OCI-LY1 (cell line): ENCODE data around the gene SLC16A4.

Source experiments
- H2AFZ ChIP-seq: fragments of 200-600 bp; sonication (generic), shearing (Covaris generic); 2 replicates; pipeline ENCODE4 v1.6.0; 2014; ENCODE audit warnings: antibody characterized with exemption, mild to moderate bottlenecking, low read length
- H3F3A ChIP-seq: fragments of 200-600 bp; sonication (generic), shearing (Covaris generic); 2 replicates; pipeline ENCODE4 v1.6.0; 2014; ENCODE audit warnings: mild to moderate bottlenecking, antibody characterized with exemption, low read length, moderate library complexity; ENCODE audit not compliant: insufficient read depth
- H3K27ac ChIP-seq: fragments of 200-600 bp; sonication (generic); 2 replicates; pipeline ENCODE4 v1.5.1; 2014; ENCODE audit warnings: low read length, mixed run types, mild to moderate bottlenecking, low read depth; ENCODE audit not compliant: poor library complexity, severe bottlenecking
- H3K27me3 ChIP-seq: fragments of 200-600 bp; sonication (generic); 2 replicates; pipeline ENCODE4 v1.6.0; 2014; ENCODE audit warnings: antibody characterized with exemption, mild to moderate bottlenecking, low read length, moderate library complexity; ENCODE audit not compliant: insufficient read depth
- H3K36me3 ChIP-seq: fragments of 200-600 bp; sonication (generic); 2 replicates; pipeline ENCODE4 v1.6.1; 2014; ENCODE audit warnings: mild to moderate bottlenecking, antibody characterized with exemption, low read length, moderate library complexity, mixed read lengths; ENCODE audit not compliant: insufficient read depth
- H3K4me1 ChIP-seq: fragments of 200-600 bp; sonication (generic); 2 replicates; pipeline ENCODE4 v1.5.1; 2014; ENCODE audit warnings: mild to moderate bottlenecking, low read length, moderate library complexity; ENCODE audit not compliant: insufficient read depth, severe bottlenecking
- H3K4me2 ChIP-seq: fragments of 200-600 bp; sonication (generic), shearing (Covaris generic); 2 replicates; pipeline ENCODE4 v1.6.1; 2014; ENCODE audit warnings: low read length
- H3K4me3 ChIP-seq: fragments of 200-600 bp; sonication (generic); 2 replicates; pipeline ENCODE4 v1.5.1; 2014; ENCODE audit warnings: low read length, low read depth, mild to moderate bottlenecking, mixed read lengths; ENCODE audit not compliant: poor library complexity, severe bottlenecking
- H3K79me2 ChIP-seq: fragments of 200-600 bp; shearing (Covaris generic); 2 replicates; pipeline ENCODE4 v1.6.1; 2016; ENCODE audit warnings: mixed run types, low read length, mixed read lengths; ENCODE audit not compliant: insufficient read depth
- H3K9ac ChIP-seq: fragments of 200-600 bp; sonication (generic), shearing (Covaris generic); 2 replicates; pipeline ENCODE4 v1.6.1; 2014; ENCODE audit warnings: mild to moderate bottlenecking, low read length, mixed read lengths
- H3K9me2 ChIP-seq: fragments of 200-600 bp; sonication (generic), shearing (Covaris generic); 2 replicates; pipeline ENCODE4 v1.6.1; 2014; ENCODE audit warnings: low read depth, mild to moderate bottlenecking, low read length, mixed read lengths
- H3K9me3 ChIP-seq: fragments of 200-600 bp; shearing (Covaris generic); 2 replicates; pipeline ENCODE4 v1.6.1; 2014; ENCODE audit warnings: low read length, mixed read lengths
- H4K20me1 ChIP-seq: fragments of 200-600 bp; sonication (generic), shearing (Covaris generic); 2 replicates; pipeline ENCODE4 v1.6.0; 2016; ENCODE audit warnings: mild to moderate bottlenecking, low read length; ENCODE audit not compliant: insufficient read depth
- EZH2 ChIP-seq: fragments of 200-600 bp; sonication (generic), shearing (Covaris generic); IDR thresholded peaks from 2 replicates; pipeline ENCODE4 v1.8.0; 2017; ENCODE audit warnings: borderline replicate concordance, mixed run types, mild to moderate bottlenecking, antibody characterized with exemption, low read length, moderate library complexity, mixed read lengths
- TF ChIP-seq, protein P1 (sequence below): fragments of 200-600 bp; sonication (generic), shearing (Covaris generic); IDR thresholded peaks from 2 replicates; pipeline ENCODE4 v1.5.1; 2017; ENCODE audit warnings: mild to moderate bottlenecking, antibody characterized with exemption, low read length, moderate library complexity, mixed read lengths

Gene SLC16A4

DNA sequence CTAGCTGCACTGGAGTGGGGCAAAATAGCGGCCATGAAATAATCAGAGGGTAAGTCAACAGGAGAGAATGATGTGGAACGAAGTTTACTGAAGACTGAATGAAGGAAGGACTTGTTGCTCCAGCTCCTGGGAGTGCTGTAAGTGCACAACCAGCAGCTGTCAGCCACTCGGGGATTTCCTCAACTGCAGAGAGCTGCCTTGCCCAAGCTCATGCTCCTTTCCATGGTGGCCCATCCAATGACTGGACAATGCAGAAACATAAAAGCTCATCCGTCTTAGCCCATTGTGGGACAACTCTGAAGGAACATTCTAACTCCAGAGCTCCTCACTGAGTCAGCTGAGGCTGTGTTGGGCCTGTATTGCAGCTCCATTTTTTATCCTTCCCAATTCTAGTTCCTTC lies 72.8 kb downstream of the SLC16A4 start:
- Histone ChIP-seq H2AFZ (no peak overlapping the region), H3K4me1 (no peaks in the 10 kb centered on the region), H3K9ac (no peak overlapping the region), H3K4me3 (no peak overlapping the region), H3K27ac (no peak overlapping the region), H3K9me3 (no peaks in the 10 kb centered on the region), H3F3A (no peaks in the 10 kb centered on the region), H3K27me3 (0 out of 2 replicates have a peak, but pooled peaks cover 3% of the 10 kb centered on the region), H3K9me2 (no peaks in the 10 kb centered on the region), H4K20me1 (no peaks in the 10 kb centered on the region), H3K36me3 (no peaks in the 10 kb centered on the region), H3K79me2 (no peaks in the 10 kb centered on the region), H3K4me2 (no peak overlapping the region)
- no peak for TF ChIP-seq EZH2
- TF ChIP-seq, protein P1, sequence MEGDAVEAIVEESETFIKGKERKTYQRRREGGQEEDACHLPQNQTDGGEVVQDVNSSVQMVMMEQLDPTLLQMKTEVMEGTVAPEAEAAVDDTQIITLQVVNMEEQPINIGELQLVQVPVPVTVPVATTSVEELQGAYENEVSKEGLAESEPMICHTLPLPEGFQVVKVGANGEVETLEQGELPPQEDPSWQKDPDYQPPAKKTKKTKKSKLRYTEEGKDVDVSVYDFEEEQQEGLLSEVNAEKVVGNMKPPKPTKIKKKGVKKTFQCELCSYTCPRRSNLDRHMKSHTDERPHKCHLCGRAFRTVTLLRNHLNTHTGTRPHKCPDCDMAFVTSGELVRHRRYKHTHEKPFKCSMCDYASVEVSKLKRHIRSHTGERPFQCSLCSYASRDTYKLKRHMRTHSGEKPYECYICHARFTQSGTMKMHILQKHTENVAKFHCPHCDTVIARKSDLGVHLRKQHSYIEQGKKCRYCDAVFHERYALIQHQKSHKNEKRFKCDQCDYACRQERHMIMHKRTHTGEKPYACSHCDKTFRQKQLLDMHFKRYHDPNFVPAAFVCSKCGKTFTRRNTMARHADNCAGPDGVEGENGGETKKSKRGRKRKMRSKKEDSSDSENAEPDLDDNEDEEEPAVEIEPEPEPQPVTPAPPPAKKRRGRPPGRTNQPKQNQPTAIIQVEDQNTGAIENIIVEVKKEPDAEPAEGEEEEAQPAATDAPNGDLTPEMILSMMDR, result no peak

DNA sequence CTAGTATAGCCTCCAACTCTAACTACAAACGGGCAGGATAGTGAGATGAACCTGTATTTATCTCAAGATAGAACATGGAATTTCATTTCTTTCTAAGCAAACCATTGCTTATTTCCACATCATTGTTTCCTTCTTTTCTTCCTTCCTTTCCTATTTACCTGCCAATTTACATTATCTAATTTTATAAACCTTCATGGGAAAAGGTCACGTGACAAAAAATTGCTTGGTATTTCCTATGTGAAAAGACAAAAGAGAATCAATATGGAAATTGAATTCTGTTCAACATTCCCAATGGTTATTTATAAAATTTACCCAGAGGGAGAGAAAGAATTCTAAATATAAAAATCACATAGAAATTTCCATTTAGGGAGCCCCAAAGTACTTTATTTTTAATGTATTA lies 74.1 kb downstream of the SLC16A4 start:
- no peak overlapping the region for H3K4me3 ChIP-seq
- no peaks in the 10 kb centered on the region for H3K9me2 ChIP-seq
- H4K20me1 ChIP-seq, result no peaks in the 10 kb centered on the region
- H3K79me2 ChIP-seq, result no peaks in the 10 kb centered on the region
- no peaks in the 10 kb centered on the region for H3K4me1 ChIP-seq
- H3K9ac ChIP-seq, result no peak overlapping the region
- H3K27me3 ChIP-seq, result 0 out of 2 replicates have a peak, but pooled peaks cover 3% of the 10 kb centered on the region
- H3K4me2 ChIP-seq, result no peak overlapping the region
- no peaks in the 10 kb centered on the region for H3F3A ChIP-seq
- H3K27ac ChIP-seq, result no peak overlapping the region
- no peak overlapping the region for H2AFZ ChIP-seq
- TF ChIP-seq, protein P1, result no peak
- TF ChIP-seq EZH2, result no peak
- H3K36me3 ChIP-seq, result no peaks in the 10 kb centered on the region
- H3K9me3 ChIP-seq, result no peaks in the 10 kb centered on the region
